Caco-2 (cell line): ENCODE results near the gene ANO10. TPM values are rescaled to one million over a fixed set of nuclear protein-coding genes. Genes with fewer than 3 reads are reported as not detected.

ENCODE experiments used
- BruUV-seq: library from RNA; stranded (reverse); fragments of 400-500 nt; replicated peaks from 2 replicates; lab custom pipeline; 2021; lab: Mats Ljungman, UMichigan
- CTCF ChIA-PET: fragments of 300-600 bp; sonication (Branson Sonifier 250); formaldehyde crosslinking; loops from one replicate; lab custom pipeline; 2022; ENCODE audit warnings: antibody characterized with exemption; lab: Charles Lee
- POLR2A ChIA-PET: fragments of 300-600 bp; sonication (Branson Sonifier 250); formaldehyde crosslinking; loops from one replicate; lab custom pipeline; 2022; ENCODE audit warnings: antibody characterized with exemption; lab: Charles Lee
- DNase-seq, 2 experiments: peaks; one replicate each; pipeline versions ENCODE4 v3.0.0 to v3.0.0-alpha.2; 2020 to 2022
- H3K27me3 ChIP-seq: replicated peaks from 2 replicates; pipeline ENCODE4 v1.6.0; 2011; ENCODE audit warnings: low read length; ENCODE audit not compliant: control insufficient read depth, insufficient read depth
- H3K36me3 ChIP-seq: 2 replicates; pipeline ENCODE4 v1.5.1; 2011; ENCODE audit warnings: low read length; ENCODE audit not compliant: control insufficient read depth, insufficient read depth
- H3K4me1 ChIP-seq: fragments of 250-450 bp; sonication (Bioruptor Pico); 2 replicates; pipeline ENCODE4 v1.5.1; 2020; ENCODE audit warnings: mild to moderate bottlenecking
- H3K4me3 ChIP-seq: 2 replicates; pipeline ENCODE4 v1.5.1; 2011; ENCODE audit warnings: low read depth, mild to moderate bottlenecking, control low read depth, low read length
- H3K9me3 ChIP-seq: fragments of 250-450 bp; sonication (Bioruptor Pico); 2 replicates; pipeline ENCODE4 v1.5.1; 2020; ENCODE audit warnings: mild to moderate bottlenecking, moderate library complexity
- H3K27ac Mint-ChIP-seq: one replicate; pipeline ENCODE4 v1.8.0; 2022; ENCODE audit warnings: mixed read lengths; ENCODE audit not compliant: unreplicated experiment
- H3K27me3 Mint-ChIP-seq: one replicate; pipeline ENCODE4 v1.8.0; 2022; ENCODE audit warnings: mixed read lengths; ENCODE audit not compliant: insufficient read depth, unreplicated experiment
- H3K36me3 Mint-ChIP-seq: one replicate; pipeline ENCODE4 v1.8.0; 2022; ENCODE audit warnings: mild to moderate bottlenecking, mixed read lengths; ENCODE audit not compliant: insufficient read depth, unreplicated experiment
- H3K4me1 Mint-ChIP-seq: one replicate; pipeline ENCODE4 v1.8.0; 2022; ENCODE audit warnings: low read depth, mixed read lengths; ENCODE audit not compliant: unreplicated experiment
- H3K4me3 Mint-ChIP-seq: one replicate; pipeline ENCODE4 v1.8.0; 2022; ENCODE audit warnings: mild to moderate bottlenecking, moderate library complexity, mixed read lengths; ENCODE audit not compliant: unreplicated experiment
- H3K9me3 Mint-ChIP-seq: one replicate; pipeline ENCODE4 v1.8.0; 2022; ENCODE audit warnings: mixed read lengths; ENCODE audit not compliant: unreplicated experiment
- CTCF ChIP-seq, 2 experiments: fragments of 200-600 bp in 1 of 2; IDR thresholded peaks; 1 replicate in 1 of 2; 2 replicates in 1 of 2; pipeline versions ENCODE4 v1.5.1 to v1.8.0; 2011 to 2022; ENCODE audit warnings: antibody characterized with exemption in 1 of 2, control low read depth in 1 of 2, inconsistent platforms in 1 of 2, low read depth in 1 of 2, low read length in 1 of 2, mild to moderate bottlenecking in 1 of 2, moderate library complexity in 1 of 2; ENCODE audit not compliant: insufficient read depth in 1 of 2, severe bottlenecking in 1 of 2, unreplicated experiment in 1 of 2
- intact Hi-C: fragments of 100-400 bp; cut with micrococcal nuclease; formaldehyde crosslinking; loops from one replicate; pipeline ENCODE4 v1.10.0; 2022; ENCODE audit not compliant: unreplicated experiment
- total RNA-seq: library from RNA; stranded (reverse); gene quantifications from 2 replicates; pipeline ENCODE4 v1.2.3, GENCODE V29; 2022

The ANO10 gene
- total RNA-seq, 1 experiment from 2014 or later, result 24.1 TPM

- CTCF ChIA-PET, result no interaction called here
- Histone ChIP-seq H3K9me3 (no peaks in the 10 kb centered on the region), H3K27me3 (no peaks in the 10 kb centered on the region), H3K4me3 (no peak overlapping the region), H3K4me1 (no peaks in the 10 kb centered on the region), H3K36me3 (no peaks in the 10 kb centered on the region)
- no peak for TF ChIP-seq CTCF (IDR thresholded peaks at IDR 0.05; ENCODE audit: insufficient read depth in 1 of 2, low read depth in 1 of 2, low read length in 1 of 2, severe bottlenecking in 1 of 2, unreplicated experiment in 1 of 2)
- H3K27me3 Mint-ChIP-seq, result no peaks in the 10 kb centered on the region
- intact Hi-C loops, result no loop called here
- no TSS peak for BruUV-seq
- H3K9me3 Mint-ChIP-seq, result no peaks in the 10 kb centered on the region
- no peak overlapping the region for H3K27ac Mint-ChIP-seq
- H3K36me3 Mint-ChIP-seq, result peaks cover 5% of the 10 kb centered on the region
- H3K4me1 Mint-ChIP-seq, result peaks cover 6% of the 10 kb centered on the region
- POLR2A ChIA-PET, result no interaction called here
- no peak for DNase-seq
- no peak overlapping the region for H3K4me3 Mint-ChIP-seq
Measured at GRCh38 chr3:43477600-43477999, 144.2 kb downstream of the ANO10 start.

- H3K36me3 ChIP-seq, result no peaks in the 10 kb centered on the region
- Mint-ChIP-seq H3K27ac (no peak overlapping the region), H3K4me1 (no peaks in the 10 kb centered on the region), H3K4me3 (no peak overlapping the region), H3K9me3 (no peaks in the 10 kb centered on the region), H3K27me3 (no peaks in the 10 kb centered on the region), H3K36me3 (peaks cover 5% of the 10 kb centered on the region)
- BruUV-seq, result no TSS peak
- CTCF ChIA-PET, result no interaction called here
- intact Hi-C loops, result no loop called here
- no peaks in the 10 kb centered on the region for H3K9me3 ChIP-seq
- no peak for TF ChIP-seq CTCF (IDR thresholded peaks at IDR 0.05; ENCODE audit: insufficient read depth in 1 of 2, low read depth in 1 of 2, low read length in 1 of 2, severe bottlenecking in 1 of 2, unreplicated experiment in 1 of 2)
- DNase-seq, result no peak
- no peaks in the 10 kb centered on the region for H3K4me1 ChIP-seq
- POLR2A ChIA-PET, result no interaction called here
- no peak overlapping the region for H3K4me3 ChIP-seq
- H3K27me3 ChIP-seq, result no peaks in the 10 kb centered on the region
Measured at GRCh38 chr3:43473737-43474136, 148.1 kb downstream of the ANO10 start.

- H3K4me3 Mint-ChIP-seq, result no peak overlapping the region
- ChIA-PET POLR2A (no interaction called here), CTCF (no interaction called here)
- H3K36me3 Mint-ChIP-seq, result peaks cover 5% of the 10 kb centered on the region
- Histone ChIP-seq H3K4me1 (no peaks in the 10 kb centered on the region), H3K36me3 (no peaks in the 10 kb centered on the region), H3K4me3 (no peak overlapping the region), H3K27me3 (no peaks in the 10 kb centered on the region), H3K9me3 (no peaks in the 10 kb centered on the region)
- no peak for TF ChIP-seq CTCF (IDR thresholded peaks at IDR 0.05; ENCODE audit: insufficient read depth in 1 of 2, low read depth in 1 of 2, low read length in 1 of 2, severe bottlenecking in 1 of 2, unreplicated experiment in 1 of 2)
- H3K27me3 Mint-ChIP-seq, result no peaks in the 10 kb centered on the region
- intact Hi-C loops, result no loop called here
- no peak for DNase-seq
- BruUV-seq, result no TSS peak
- no peak overlapping the region for H3K27ac Mint-ChIP-seq
- H3K9me3 Mint-ChIP-seq, result no peaks in the 10 kb centered on the region
- no peaks in the 10 kb centered on the region for H3K4me1 Mint-ChIP-seq
Measured at GRCh38 chr3:43473244-43473643, 148.6 kb downstream of the ANO10 start.
